ENCODE data around the gene MACROH2A1. TPM values are rescaled to one million over a fixed set of nuclear protein-coding genes. Genes with fewer than 3 reads are reported as not detected.

The MACROH2A1 gene
- polyA plus RNA-seq, 2 of the 4 experiments (the other 2 are of a cell fraction): 158 to 172 TPM

DNA sequence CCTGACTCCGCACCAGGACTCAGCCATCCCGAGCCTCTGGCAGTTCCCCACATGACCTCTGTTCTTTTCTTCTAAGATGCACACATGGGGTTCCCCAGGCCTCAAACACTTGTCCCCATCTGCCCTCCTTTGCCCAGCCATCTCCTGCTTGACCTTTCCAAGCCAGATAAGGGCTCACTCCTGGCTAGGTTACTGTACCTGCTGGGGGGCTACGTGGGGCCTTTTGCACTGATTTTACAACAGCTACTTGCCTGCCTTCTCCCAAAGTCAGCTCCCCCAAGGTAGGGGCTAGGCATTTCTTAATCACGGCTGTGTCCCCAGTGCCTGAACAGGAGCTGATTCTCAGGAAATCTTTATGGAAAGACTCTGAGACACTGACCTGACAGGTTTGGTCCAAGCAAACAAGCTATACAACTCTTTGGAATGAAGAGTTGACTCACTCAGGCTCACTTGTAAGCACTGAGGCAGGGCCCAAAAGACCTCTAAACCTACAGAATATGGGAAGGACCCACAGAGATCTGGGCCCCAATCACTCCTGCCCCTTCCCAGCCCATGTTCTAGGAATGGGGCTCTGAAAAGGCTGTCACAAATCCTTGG, 2.5 kb downstream of the MACROH2A1 start:
- ATAC-seq (no peak), FAIRE-seq (no peak), DNase-seq (ENCODE audit: low read depth in 1 of 2, low spot score in 1 of 2) (no peak)
- TF ChIP-seq, protein P1, sequence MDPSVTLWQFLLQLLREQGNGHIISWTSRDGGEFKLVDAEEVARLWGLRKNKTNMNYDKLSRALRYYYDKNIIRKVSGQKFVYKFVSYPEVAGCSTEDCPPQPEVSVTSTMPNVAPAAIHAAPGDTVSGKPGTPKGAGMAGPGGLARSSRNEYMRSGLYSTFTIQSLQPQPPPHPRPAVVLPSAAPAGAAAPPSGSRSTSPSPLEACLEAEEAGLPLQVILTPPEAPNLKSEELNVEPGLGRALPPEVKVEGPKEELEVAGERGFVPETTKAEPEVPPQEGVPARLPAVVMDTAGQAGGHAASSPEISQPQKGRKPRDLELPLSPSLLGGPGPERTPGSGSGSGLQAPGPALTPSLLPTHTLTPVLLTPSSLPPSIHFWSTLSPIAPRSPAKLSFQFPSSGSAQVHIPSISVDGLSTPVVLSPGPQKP (IDR thresholded peaks at IDR 0.05; ENCODE audit: low read depth, low read length): no peak
- no peak for TF ChIP-seq POLR2AphosphoS2 (conservative IDR thresholded peaks at IDR 0.05; ENCODE audit: low read length)
- TF ChIP-seq, protein P2, sequence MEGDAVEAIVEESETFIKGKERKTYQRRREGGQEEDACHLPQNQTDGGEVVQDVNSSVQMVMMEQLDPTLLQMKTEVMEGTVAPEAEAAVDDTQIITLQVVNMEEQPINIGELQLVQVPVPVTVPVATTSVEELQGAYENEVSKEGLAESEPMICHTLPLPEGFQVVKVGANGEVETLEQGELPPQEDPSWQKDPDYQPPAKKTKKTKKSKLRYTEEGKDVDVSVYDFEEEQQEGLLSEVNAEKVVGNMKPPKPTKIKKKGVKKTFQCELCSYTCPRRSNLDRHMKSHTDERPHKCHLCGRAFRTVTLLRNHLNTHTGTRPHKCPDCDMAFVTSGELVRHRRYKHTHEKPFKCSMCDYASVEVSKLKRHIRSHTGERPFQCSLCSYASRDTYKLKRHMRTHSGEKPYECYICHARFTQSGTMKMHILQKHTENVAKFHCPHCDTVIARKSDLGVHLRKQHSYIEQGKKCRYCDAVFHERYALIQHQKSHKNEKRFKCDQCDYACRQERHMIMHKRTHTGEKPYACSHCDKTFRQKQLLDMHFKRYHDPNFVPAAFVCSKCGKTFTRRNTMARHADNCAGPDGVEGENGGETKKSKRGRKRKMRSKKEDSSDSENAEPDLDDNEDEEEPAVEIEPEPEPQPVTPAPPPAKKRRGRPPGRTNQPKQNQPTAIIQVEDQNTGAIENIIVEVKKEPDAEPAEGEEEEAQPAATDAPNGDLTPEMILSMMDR (IDR thresholded peaks at IDR 0.05): no peak
- no peak for TF ChIP-seq CHD4 (IDR thresholded peaks at IDR 0.05; ENCODE audit: borderline replicate concordance)
- no peak for TF ChIP-seq CBX2 (IDR thresholded peaks at IDR 0.05; ENCODE audit: borderline replicate concordance, low read depth)
- no peak for TF ChIP-seq RFX5 (IDR thresholded peaks at IDR 0.05)
- no peak for TF ChIP-seq JUNB (IDR thresholded peaks at IDR 0.05)
- TF ChIP-seq, protein P3, sequence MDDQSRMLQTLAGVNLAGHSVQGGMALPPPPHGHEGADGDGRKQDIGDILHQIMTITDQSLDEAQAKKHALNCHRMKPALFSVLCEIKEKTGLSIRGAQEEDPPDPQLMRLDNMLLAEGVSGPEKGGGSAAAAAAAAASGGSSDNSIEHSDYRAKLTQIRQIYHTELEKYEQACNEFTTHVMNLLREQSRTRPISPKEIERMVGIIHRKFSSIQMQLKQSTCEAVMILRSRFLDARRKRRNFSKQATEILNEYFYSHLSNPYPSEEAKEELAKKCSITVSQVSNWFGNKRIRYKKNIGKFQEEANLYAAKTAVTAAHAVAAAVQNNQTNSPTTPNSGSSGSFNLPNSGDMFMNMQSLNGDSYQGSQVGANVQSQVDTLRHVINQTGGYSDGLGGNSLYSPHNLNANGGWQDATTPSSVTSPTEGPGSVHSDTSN (IDR thresholded peaks at IDR 0.05): no peak
- no peak for TF ChIP-seq BHLHE40 (IDR thresholded peaks at IDR 0.05; ENCODE audit: low read depth, low read length)
- TF ChIP-seq, protein P4, sequence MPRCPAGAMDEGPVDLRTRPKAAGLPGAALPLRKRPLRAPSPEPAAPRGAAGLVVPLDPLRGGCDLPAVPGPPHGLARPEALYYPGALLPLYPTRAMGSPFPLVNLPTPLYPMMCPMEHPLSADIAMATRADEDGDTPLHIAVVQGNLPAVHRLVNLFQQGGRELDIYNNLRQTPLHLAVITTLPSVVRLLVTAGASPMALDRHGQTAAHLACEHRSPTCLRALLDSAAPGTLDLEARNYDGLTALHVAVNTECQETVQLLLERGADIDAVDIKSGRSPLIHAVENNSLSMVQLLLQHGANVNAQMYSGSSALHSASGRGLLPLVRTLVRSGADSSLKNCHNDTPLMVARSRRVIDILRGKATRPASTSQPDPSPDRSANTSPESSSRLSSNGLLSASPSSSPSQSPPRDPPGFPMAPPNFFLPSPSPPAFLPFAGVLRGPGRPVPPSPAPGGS (IDR thresholded peaks at IDR 0.05): no peak
- no peak for TF ChIP-seq CBX8 (IDR thresholded peaks at IDR 0.05)
- H3K4me3 ChIP-seq: no peak overlapping the region
- H3K27ac ChIP-seq: no peak overlapping the region
- H3K9me3 ChIP-seq: no peaks in the 10 kb centered on the region
- WGBS (ENCODE audit: missing lambda C conversion rate): 96% methylated on average over 4 of the region's 4 CpGs
- H3K4me1 ChIP-seq: peaks cover 22% of the 10 kb centered on the region
- ChIA-PET CTCF (interaction anchor here (1.1 kb wide), 1 partner anchor 165 kb away, joined by 3 read pairs; no protein-coding TSS in a partner anchor), POLR2A (no interaction called here)
- peak overlapping the region; percentile 77; the same call in 2 of the 3 replicates for H3K4me2 ChIP-seq

DNA sequence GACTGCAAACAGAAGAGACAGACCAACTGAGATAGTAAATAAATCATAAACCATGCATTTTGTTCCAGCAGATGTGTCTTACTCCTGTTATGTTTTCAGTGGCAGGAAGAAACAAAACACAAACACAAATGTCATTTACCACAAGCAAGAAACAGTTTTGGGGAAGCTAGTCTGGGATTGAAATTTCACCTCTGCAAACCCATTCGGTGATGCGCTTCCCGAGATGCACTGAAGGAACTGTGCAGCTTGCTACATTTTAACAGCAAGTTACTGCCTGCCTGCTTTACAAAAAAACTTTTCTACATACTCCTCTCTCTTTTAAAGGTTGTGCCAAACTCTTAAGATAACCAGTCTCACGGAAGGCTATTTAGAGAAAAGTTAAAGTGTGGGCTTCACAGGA, 3.2 kb downstream of the MACROH2A1 start:
- ChIA-PET POLR2A (no interaction called here), CTCF (interaction anchor here (1.1 to 2.0 kb wide), 2 partner anchors 69 to 165 kb away, joined by 3 to 5 read pairs; no protein-coding TSS in a partner anchor)
- Histone ChIP-seq H3K4me1 (peaks cover 22% of the 10 kb centered on the region), H3K9me3 (no peaks in the 10 kb centered on the region), H3K27ac (no peak overlapping the region), H3K4me3 (no peak overlapping the region), H3K4me2 (no peak overlapping the region)
- ATAC-seq (no peak), DNase-seq (ENCODE audit: low read depth in 1 of 2, low spot score in 1 of 2) (no peak), FAIRE-seq (no peak)
- TF ChIP-seq KDM5A (IDR thresholded peaks at IDR 0.05) (no peak), JUN (IDR thresholded peaks at IDR 0.05) (no peak), ZFP36 (IDR thresholded peaks at IDR 0.05; ENCODE audit: borderline replicate concordance, partially characterized antibody) (no peak), FOSL2 (IDR thresholded peaks at IDR 0.05) (no peak), FOSL2 (CRISPR knock-in tag; IDR thresholded peaks at IDR 0.05) (no peak), JUNB (IDR thresholded peaks at IDR 0.05) (no peak), ESRRA (IDR thresholded peaks at IDR 0.05; ENCODE audit: borderline replicate concordance, low read length) (no peak), ZSCAN20 (CRISPR knock-in tag; IDR thresholded peaks at IDR 0.05) (no peak), NPAS2 (CRISPR knock-in tag; IDR thresholded peaks at IDR 0.05; ENCODE audit: borderline replicate concordance) (no peak), POLR2AphosphoS2 (conservative IDR thresholded peaks at IDR 0.05; ENCODE audit: low read length) (no peak), SREBF2 (IDR thresholded peaks at IDR 0.05) (no peak), NR3C1 (IDR thresholded peaks at IDR 0.05) (no peak), SMC3 (IDR thresholded peaks at IDR 0.05) (no peak), EHMT2 (IDR thresholded peaks at IDR 0.05; ENCODE audit: low read depth) (no peak)
- TF ChIP-seq, protein P1 (IDR thresholded peaks at IDR 0.05; ENCODE audit: low read depth, low read length): no peak
- TF ChIP-seq, protein P2 (IDR thresholded peaks at IDR 0.05): no peak
- TF ChIP-seq, protein P5, sequence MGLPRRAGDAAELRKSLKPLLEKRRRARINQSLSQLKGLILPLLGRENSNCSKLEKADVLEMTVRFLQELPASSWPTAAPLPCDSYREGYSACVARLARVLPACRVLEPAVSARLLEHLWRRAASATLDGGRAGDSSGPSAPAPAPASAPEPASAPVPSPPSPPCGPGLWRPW (IDR thresholded peaks at IDR 0.05): no peak
- TF ChIP-seq, protein P6, sequence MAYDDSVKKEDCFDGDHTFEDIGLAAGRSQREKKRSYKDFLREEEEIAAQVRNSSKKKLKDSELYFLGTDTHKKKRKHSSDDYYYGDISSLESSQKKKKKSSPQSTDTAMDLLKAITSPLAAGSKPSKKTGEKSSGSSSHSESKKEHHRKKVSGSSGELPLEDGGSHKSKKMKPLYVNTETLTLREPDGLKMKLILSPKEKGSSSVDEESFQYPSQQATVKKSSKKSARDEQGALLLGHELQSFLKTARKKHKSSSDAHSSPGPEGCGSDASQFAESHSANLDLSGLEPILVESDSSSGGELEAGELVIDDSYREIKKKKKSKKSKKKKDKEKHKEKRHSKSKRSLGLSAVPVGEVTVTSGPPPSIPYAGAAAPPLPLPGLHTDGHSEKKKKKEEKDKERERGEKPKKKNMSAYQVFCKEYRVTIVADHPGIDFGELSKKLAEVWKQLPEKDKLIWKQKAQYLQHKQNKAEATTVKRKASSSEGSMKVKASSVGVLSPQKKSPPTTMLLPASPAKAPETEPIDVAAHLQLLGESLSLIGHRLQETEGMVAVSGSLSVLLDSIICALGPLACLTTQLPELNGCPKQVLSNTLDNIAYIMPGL (CRISPR knock-in tag; IDR thresholded peaks at IDR 0.05; ENCODE audit: borderline replicate concordance): no peak
- WGBS (ENCODE audit: missing lambda C conversion rate): 94% methylated on average over 4 of the region's 4 CpGs
